Measurements from ENCODE around the gene AAGAB.

Gene AAGAB

GRCh38 chr15:67188551-67189218, 65.8 kb downstream of the AAGAB start:
- no peak for TF ChIP-seq EZH2phosphoT487 (IDR thresholded peaks at IDR 0.05; ENCODE audit: low read depth)
- no peak for TF ChIP-seq CTCF (IDR thresholded peaks at IDR 0.05; ENCODE audit: low read depth, low read length)
- Histone ChIP-seq H2AFZ (ENCODE audit: low read depth, low read length) (no peak overlapping the region), H3K4me3 (ENCODE audit: low read length) (no peak overlapping the region), H3K36me3 (replicated peaks; ENCODE audit: low read depth, low read length) (peaks cover 19% of the 10 kb centered on the region), H3K27me3 (ENCODE audit: low read depth, low read length) (no peaks in the 10 kb centered on the region), H3K9ac (ENCODE audit: low read length) (no peak overlapping the region), H3K4me2 (ENCODE audit: low read length) (no peak overlapping the region), H3K27ac (ENCODE audit: low read length) (no peak overlapping the region), H3K9me3 (ENCODE audit: insufficient read depth, low read length) (no peaks in the 10 kb centered on the region), H3K79me2 (ENCODE audit: low read length) (no peaks in the 10 kb centered on the region), H4K20me1 (ENCODE audit: insufficient read depth, low read length) (no peaks in the 10 kb centered on the region), H3K4me1 (ENCODE audit: low read length) (peaks cover 13% of the 10 kb centered on the region)

- Histone ChIP-seq H4K20me1 (ENCODE audit: insufficient read depth, low read length) (no peaks in the 10 kb centered on the region), H3K79me2 (ENCODE audit: low read length) (no peaks in the 10 kb centered on the region), H3K9ac (ENCODE audit: low read length) (no peak overlapping the region), H2AFZ (ENCODE audit: low read depth, low read length) (no peak overlapping the region), H3K4me2 (ENCODE audit: low read length) (no peak overlapping the region), H3K9me3 (ENCODE audit: insufficient read depth, low read length) (no peaks in the 10 kb centered on the region), H3K27ac (ENCODE audit: low read length) (no peak overlapping the region), H3K27me3 (ENCODE audit: low read depth, low read length) (no peaks in the 10 kb centered on the region), H3K4me3 (ENCODE audit: low read length) (no peak overlapping the region), H3K4me1 (ENCODE audit: low read length) (peaks cover 13% of the 10 kb centered on the region), H3K36me3 (replicated peaks; ENCODE audit: low read depth, low read length) (peaks cover 13% of the 10 kb centered on the region)
- TF ChIP-seq CTCF (IDR thresholded peaks at IDR 0.05; ENCODE audit: low read depth, low read length) (no peak), EZH2phosphoT487 (IDR thresholded peaks at IDR 0.05; ENCODE audit: low read depth) (no peak)
These were observed 67.1 kb downstream of the AAGAB start for GRCh38 chr15:67187351-67187854.

- no peak for TF ChIP-seq CTCF (IDR thresholded peaks at IDR 0.05; ENCODE audit: low read depth, low read length)
- TF ChIP-seq EZH2phosphoT487 (IDR thresholded peaks at IDR 0.05; ENCODE audit: low read depth): no peak
- Histone ChIP-seq H4K20me1 (ENCODE audit: insufficient read depth, low read length) (no peaks in the 10 kb centered on the region), H3K27ac (ENCODE audit: low read length) (no peak overlapping the region)
These were observed 67.8 kb downstream of the AAGAB start for GRCh38 chr15:67186688-67187087.

GRCh38 chr15:67186226-67186649, 68.2 kb downstream of the AAGAB start:
- no peak for TF ChIP-seq EZH2phosphoT487 (IDR thresholded peaks at IDR 0.05; ENCODE audit: low read depth)
- TF ChIP-seq CTCF (IDR thresholded peaks at IDR 0.05; ENCODE audit: low read depth, low read length): no peak
- Histone ChIP-seq H2AFZ (ENCODE audit: low read depth, low read length) (no peak overlapping the region), H4K20me1 (ENCODE audit: insufficient read depth, low read length) (no peaks in the 10 kb centered on the region), H3K9ac (ENCODE audit: low read length) (no peak overlapping the region), H3K27ac (ENCODE audit: low read length) (no peak overlapping the region), H3K4me1 (ENCODE audit: low read length) (peaks cover 13% of the 10 kb centered on the region), H3K36me3 (replicated peaks; ENCODE audit: low read depth, low read length) (peaks cover 9% of the 10 kb centered on the region), H3K4me2 (ENCODE audit: low read length) (no peak overlapping the region), H3K9me3 (ENCODE audit: insufficient read depth, low read length) (no peaks in the 10 kb centered on the region), H3K4me3 (ENCODE audit: low read length) (no peak overlapping the region), H3K79me2 (ENCODE audit: low read length) (no peaks in the 10 kb centered on the region), H3K27me3 (ENCODE audit: low read depth, low read length) (no peaks in the 10 kb centered on the region)

More at GRCh38 chr15:67186688-67187087, 67.8 kb downstream of the AAGAB start:
- no peak overlapping the region for H2AFZ ChIP-seq (ENCODE audit: low read depth, low read length)
- H3K4me3 ChIP-seq (ENCODE audit: low read length): no peak overlapping the region
- no peaks in the 10 kb centered on the region for H3K79me2 ChIP-seq (ENCODE audit: low read length)
- peaks cover 13% of the 10 kb centered on the region for H3K4me1 ChIP-seq (ENCODE audit: low read length)
- no peak overlapping the region for H3K9ac ChIP-seq (ENCODE audit: low read length)
- no peaks in the 10 kb centered on the region for H3K27me3 ChIP-seq (ENCODE audit: low read depth, low read length)
- H3K36me3 ChIP-seq (replicated peaks; ENCODE audit: low read depth, low read length): peaks cover 12% of the 10 kb centered on the region
- H3K4me2 ChIP-seq (ENCODE audit: low read length): no peak overlapping the region
- H3K9me3 ChIP-seq (ENCODE audit: insufficient read depth, low read length): no peaks in the 10 kb centered on the region
